K562 (cell line): ENCODE results near the gene PRELID1. TPM values are rescaled to one million over a fixed set of nuclear protein-coding genes. Genes with fewer than 3 reads are reported as not detected.

ENCODE experiments used
- CBX8 ChIP-seq: fragments of 200-600 bp; sonication (generic); IDR thresholded peaks from 2 replicates; pipeline ENCODE4 v1.6.1; 2012; ENCODE audit warnings: borderline replicate concordance, mixed run types, low read depth, mild to moderate bottlenecking, moderate library complexity, mixed read lengths, low read length, control low read depth, inconsistent platforms; ENCODE audit not compliant: poor library complexity, severe bottlenecking; ENCODE audit errors: extremely low read depth
- CEBPB ChIP-seq: fragments of 450-650 bp; IDR thresholded peaks from 2 replicates; pipeline ENCODE4 v1.6.1; 2016; ENCODE audit warnings: missing genetic modification characterization, missing compliant biosample characterization
- EGR1 ChIP-seq: fragments of 450-650 bp; conservative IDR thresholded peaks from 2 replicates; pipeline ENCODE4 v1.6.1; 2017; ENCODE audit warnings: mild to moderate bottlenecking
- HMGN3 ChIP-seq: IDR thresholded peaks from 2 replicates; pipeline ENCODE4 v1.6.1; 2011; ENCODE audit warnings: borderline replicate concordance, low read depth, mild to moderate bottlenecking, mixed read lengths, low read length; ENCODE audit not compliant: insufficient read length; ENCODE audit errors: extremely low read depth
- KAT8 ChIP-seq: fragments of 450-650 bp; IDR thresholded peaks from 2 replicates; pipeline ENCODE4 v1.6.1; 2016; ENCODE audit warnings: low read depth, mild to moderate bottlenecking
- NONO ChIP-seq, 2 experiments: fragments of 200-400 bp in 1 of 2; fragments of 450-650 bp in 1 of 2; formaldehyde crosslinking in 1 of 2; IDR thresholded peaks; 2 replicates each; pipeline ENCODE4 v1.6.1; 2017; ENCODE audit warnings: low read depth in 2 of 2, mild to moderate bottlenecking in 2 of 2, moderate library complexity in 2 of 2, low read length in 1 of 2
- NR4A1 ChIP-seq, 2 experiments: fragments of 250-450 bp in 1 of 2; fragments of 450-650 bp in 1 of 2; sonication (Bioruptor Pico) in 1 of 2; IDR thresholded peaks; 2 replicates each; pipeline versions ENCODE4 v1.4.0 to v1.6.1; 2016 to 2020; ENCODE audit warnings: mild to moderate bottlenecking in 2 of 2, missing compliant biosample characterization in 1 of 2, missing genetic modification characterization in 1 of 2, moderate library complexity in 1 of 2
- POLR2AphosphoS2 ChIP-seq: IDR thresholded peaks from 2 replicates; pipeline ENCODE4 v1.6.1; 2012; ENCODE audit warnings: low read length, improper control_type of control experiment
- PPARD ChIP-seq: fragments of 250-450 bp; sonication (Bioruptor Pico); IDR thresholded peaks from 2 replicates; pipeline ENCODE4 v1.8.0; 2022; ENCODE audit warnings: inconsistent platforms, mild to moderate bottlenecking, moderate library complexity
- RB1 ChIP-seq: fragments of 450-650 bp; IDR thresholded peaks from 2 replicates; pipeline ENCODE4 v1.6.1; 2017; ENCODE audit warnings: low read depth, mild to moderate bottlenecking
- SMARCA5 ChIP-seq: fragments of 450-650 bp; IDR thresholded peaks from 2 replicates; pipeline ENCODE4 v1.6.1; 2016
- SMC3 ChIP-seq: conservative IDR thresholded peaks from 2 replicates; pipeline ENCODE4 v1.6.1; 2011; ENCODE audit warnings: low read depth, low read length, improper control_type of control experiment; ENCODE audit not compliant: insufficient read depth
- ZBTB33 ChIP-seq: sonication (generic); formaldehyde crosslinking; IDR thresholded peaks from 2 replicates; pipeline ENCODE4 v1.8.1; 2023; ENCODE audit warnings: mild to moderate bottlenecking, missing genetic modification reagents
- ZNF184 ChIP-seq: sonication (generic); formaldehyde crosslinking; IDR thresholded peaks from 2 replicates; pipeline ENCODE4 v1.5.0; 2020; ENCODE audit warnings: missing genetic modification reagents
- ZNF407 ChIP-seq: fragments of 450-650 bp; IDR thresholded peaks from 2 replicates; pipeline ENCODE4 v1.6.1; 2016; ENCODE audit warnings: low read depth
- ZNF780A ChIP-seq: fragments of 250-450 bp; sonication (Bioruptor Pico); IDR thresholded peaks from 2 replicates; pipeline ENCODE4 v1.5.0; 2021; ENCODE audit warnings: mild to moderate bottlenecking
- ZNF785 ChIP-seq: fragments of 250-450 bp; sonication (Bioruptor Pico); IDR thresholded peaks from 2 replicates; pipeline ENCODE4 v1.4.0; 2020; ENCODE audit warnings: mild to moderate bottlenecking
- polyA plus RNA-seq, 8 experiments: library from polyadenylated mRNA; depleted of rRNA in 4 of 8; stranded (reverse) in 5 of 8; unstranded in 3 of 8; fragments of >200 nt; fragmentation: Nextera tagmentation in 2 of 8; fragmentation: Illumina TruSeq in 1 of 8; extraction: Ambion mirVana in 2 of 8; extraction: Trizol in 1 of 8; gene quantifications; 2 replicates each; pipeline versions ENCODE4 v1.2.1 to v1.2.3, GENCODE V29; 2011 to 2014; ENCODE audit warnings: inconsistent platforms in 1 of 8, missing spikeins in 1 of 8
- total RNA-seq, 7 experiments: library from RNA; depleted of rRNA in 6 of 7; stranded (reverse); fragments of >200 nt in 6 of 7; fragmentation: Illumina TruSeq in 2 of 7; extraction: Trizol in 2 of 7; gene quantifications; 2 replicates each; pipeline versions ENCODE4 v1.2.1 to v1.2.3, GENCODE V29; 2011 to 2021; ENCODE audit warnings: low replicate concordance in 1 of 7

PRELID1 gene
- total and polyA plus RNA-seq, 9 of the 15 experiments (the other 6 are each of a cell fraction or from before 2014, with no cell fraction given) = 40.1 to 484 (median 340) TPM

GRCh38 chr5:177303121-177303924 is at the start of gene PRELID1, which contains the start of gene RAB24 (continued):
- TF ChIP-seq ZNF407 = no peak
- TF ChIP-seq RB1 = peak; percentile 78
- TF ChIP-seq NR4A1 (CRISPR knock-in tag; IDR thresholded peaks at IDR 0.05) = peak; percentile 17; the same call in 1 of the 2 replicates
- TF ChIP-seq NR4A1 (tag; IDR thresholded peaks at IDR 0.05) = no peak
- TF ChIP-seq CBX8 = no peak
- 0 out of 2 replicates have a peak, but pooled peaks have one; percentile 4 for TF ChIP-seq SMC3
- TF ChIP-seq CEBPB (tag) = no peak
- no peak for TF ChIP-seq KAT8
- TF ChIP-seq ZNF785 (CRISPR knock-in tag) = no peak
- TF ChIP-seq ZNF184 (CRISPR knock-in tag) = no peak
- TF ChIP-seq NONO (IDR thresholded peaks at IDR 0.05; ENCODE audit: low read depth in 2 of 2, low read length in 1 of 2) = peak in 1 of 2 experiments; percentile 77; a peak in 1 of 4 replicates
- peak; percentile 57; the same call in 1 of the 2 replicates for TF ChIP-seq ZBTB33 (CRISPR knock-in tag)
- TF ChIP-seq EGR1 = peak; percentile 36
- TF ChIP-seq ZNF780A (CRISPR knock-in tag) = no peak
- TF ChIP-seq HMGN3 = peak; percentile 64
- peak; percentile 18; the same call in 1 of the 2 replicates for TF ChIP-seq SMARCA5
- no peak for TF ChIP-seq POLR2AphosphoS2
- TF ChIP-seq PPARD (CRISPR knock-in tag) = no peak
